B cell (primary cell): ENCODE data around the gene PGF. TPM values are rescaled to one million over a fixed set of nuclear protein-coding genes. Genes with fewer than 3 reads are reported as not detected.

Experiments used
- ATAC-seq: fragments of 200-7000 bp; cut with Tn5 transposase; one replicate; pipeline ENCODE4 v1.10.0; 2021; ENCODE audit warnings: low read depth, mild to moderate bottlenecking, moderate number of reproducible peaks, moderate library complexity
- CTCF ChIA-PET: fragments of 350-600 bp; sonication (Branson Sonifier 250); formaldehyde crosslinking; loops from one replicate; lab custom pipeline; 2021; ENCODE audit warnings: antibody characterized with exemption, inconsistent platforms; lab: Charles Lee
- POLR2A ChIA-PET: fragments of 350-600 bp; sonication (Branson Sonifier 250); formaldehyde crosslinking; loops from one replicate; lab custom pipeline; 2021; ENCODE audit warnings: antibody characterized with exemption; lab: Charles Lee
- DNase-seq: peaks from one replicate; pipeline ENCODE4 v3.0.0; 2013
- H2AFZ ChIP-seq: 2 replicates; pipeline ENCODE4 v1.6.1; 2012; ENCODE audit warnings: mild to moderate bottlenecking, low read depth, low read length; ENCODE audit not compliant: insufficient read depth, poor library complexity, severe bottlenecking
- H3K27ac ChIP-seq, 2 donors: 1 replicate in 1 of 2; 2 replicates in 1 of 2; pipeline ENCODE4 v1.5.1; 2012 to 2013; ENCODE audit warnings: low read length in 2 of 2, mild to moderate bottlenecking in 2 of 2, moderate library complexity in 1 of 2
- H3K27me3 ChIP-seq, 4 experiments: fragments of 200-600 bp in 1 of 4; sonication (generic) in 1 of 4; replicated peaks in 1 of 4; 1 replicate in 2 of 4; 2 replicates in 2 of 4; pipeline versions ENCODE4 v1.6.1 to v1.7.0; 2013 to 2016; ENCODE audit warnings: low read length in 3 of 4, mild to moderate bottlenecking in 2 of 4, mixed read lengths in 1 of 4, moderate library complexity in 1 of 4; ENCODE audit not compliant: insufficient read depth in 4 of 4, control insufficient read depth in 3 of 4; ENCODE audit errors: control extremely low read depth in 1 of 4
- H3K36me3 ChIP-seq, 2 experiments: replicated peaks in 1 of 2; 1 replicate in 1 of 2; 2 replicates in 1 of 2; pipeline versions ENCODE4 v1.6.1 to v1.7.1; 2013; ENCODE audit warnings: low read length in 1 of 2; ENCODE audit not compliant: insufficient read depth in 2 of 2, control insufficient read depth in 1 of 2; ENCODE audit errors: control extremely low read depth in 1 of 2, extremely low read depth in 1 of 2
- H3K4me1 ChIP-seq, 2 donors: fragments of 200-600 bp in 1 of 2; sonication (generic) in 1 of 2; 1 replicate in 1 of 2; 2 replicates in 1 of 2; pipeline versions ENCODE4 v1.5.1 to v1.6.1; 2013 to 2017; ENCODE audit warnings: low read length in 2 of 2; ENCODE audit not compliant: control insufficient read depth in 2 of 2, insufficient read depth in 2 of 2
- H3K4me2 ChIP-seq: replicated peaks from 2 replicates; pipeline ENCODE3; 2012; ENCODE audit warnings: mild to moderate bottlenecking, low read depth, low read length; ENCODE audit not compliant: poor library complexity, severe bottlenecking
- H3K4me3 ChIP-seq, 5 experiments: fragments of 200-600 bp in 1 of 5; sonication (generic) in 1 of 5; 1 replicate in 3 of 5; 2 replicates in 2 of 5; pipeline versions ENCODE4 v1.5.1 to v1.7.0; 2011 to 2016; ENCODE audit warnings: low read length in 4 of 5, mild to moderate bottlenecking in 4 of 5, low read depth in 2 of 5, control low read depth in 1 of 5, moderate library complexity in 1 of 5; ENCODE audit not compliant: insufficient read depth in 1 of 5; ENCODE audit errors: control extremely low read depth in 1 of 5, extremely low read depth in 1 of 5
- H3K79me2 ChIP-seq: fragments of 200-600 bp; sonication (generic); one replicate; pipeline ENCODE4 v1.6.0; 2016; ENCODE audit warnings: low read length; ENCODE audit not compliant: control insufficient read depth, insufficient read depth
- H3K9ac ChIP-seq: fragments of 200-600 bp; sonication (generic); 2 replicates; pipeline ENCODE4 v1.6.1; 2017; ENCODE audit warnings: mild to moderate bottlenecking, low read length, moderate library complexity
- H3K9me3 ChIP-seq, 3 donors: one replicate each; pipeline versions ENCODE4 v1.6.1 to v1.7.1; 2013; ENCODE audit warnings: low read length in 2 of 3; ENCODE audit not compliant: control insufficient read depth in 2 of 3, insufficient read depth in 1 of 3; ENCODE audit errors: control extremely low read depth in 1 of 3
- H4K20me1 ChIP-seq: 2 replicates; pipeline ENCODE4 v1.6.0; 2012; ENCODE audit warnings: mild to moderate bottlenecking, low read length; ENCODE audit not compliant: insufficient read depth, control insufficient read depth, poor library complexity, severe bottlenecking
- H3K27ac Mint-ChIP-seq: one replicate; pipeline ENCODE4 v1.8.0; 2021; ENCODE audit warnings: mixed read lengths
- H3K27me3 Mint-ChIP-seq: one replicate; pipeline ENCODE4 v1.8.0; 2021; ENCODE audit warnings: mixed read lengths
- H3K4me1 Mint-ChIP-seq: one replicate; pipeline ENCODE4 v1.8.0; 2021; ENCODE audit warnings: mixed read lengths
- H3K4me3 Mint-ChIP-seq: one replicate; pipeline ENCODE4 v1.8.0; 2021; ENCODE audit warnings: mixed read lengths
- H3K9me3 Mint-ChIP-seq: one replicate; pipeline ENCODE4 v1.8.0; 2022; ENCODE audit warnings: mixed read lengths; ENCODE audit not compliant: insufficient read depth
- EZH2 ChIP-seq: IDR thresholded peaks from 2 replicates; pipeline ENCODE4 v1.6.1; 2012; ENCODE audit warnings: borderline replicate concordance, low read depth, mild to moderate bottlenecking, moderate library complexity, low read length; ENCODE audit not compliant: insufficient read depth, poor library complexity, severe bottlenecking
- WGBS: methylation state at CpG from one replicate; pipeline ENCODE4 v1.1.5; 2013; ENCODE audit warnings: missing lambda C conversion rate; ENCODE audit not compliant: insufficient coverage; 5-methylcytosine and 5-hydroxymethylcytosine counted together
- intact Hi-C: fragments of 100-400 bp; cut with micrococcal nuclease; formaldehyde crosslinking; loops from one replicate; pipeline ENCODE4 v1.10.0; 2022
- polyA plus RNA-seq: library from polyadenylated mRNA; depleted of rRNA; stranded (reverse); fragments of >200 nt; gene quantifications from 2 replicates; pipeline ENCODE4 v1.2.3, GENCODE V29; 2012
- total RNA-seq, 2 donors: library from RNA; stranded (reverse); fragments of 120-200 nt in 1 of 2; gene quantifications; 1 replicate in 1 of 2; 2 replicates in 1 of 2; pipeline versions ENCODE4 v1.2.3 to v1.2.4, GENCODE V29; 2013 to 2022
- TF ChIP-seq, protein P1 (sequence below): fragments of 200-600 bp; IDR thresholded peaks from one replicate; pipeline ENCODE4 v1.8.0; 2022; ENCODE audit warnings: antibody characterized with exemption, mild to moderate bottlenecking

PGF gene
- total and polyA plus RNA-seq, 2 donors (not counting 1 experiment from before 2014, with no cell fraction given) = 0.07 to 0.47 TPM

DNA sequence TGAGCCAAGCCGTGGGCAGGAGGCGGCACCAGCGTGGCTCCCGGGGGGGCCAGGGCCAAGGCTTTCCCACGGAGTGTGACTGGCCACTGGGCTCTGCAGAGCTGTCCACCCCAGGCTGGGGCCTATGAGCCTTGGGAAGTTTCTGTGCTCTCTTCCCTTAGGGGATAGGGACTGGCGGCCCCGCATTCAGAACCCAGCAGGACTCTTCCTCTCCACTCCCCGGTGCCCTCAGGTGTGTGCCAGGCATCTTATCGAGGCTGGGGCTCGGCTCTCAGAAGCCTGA is 29.6 kb upstream of the PGF start:
- Histone ChIP-seq H3K4me2 (no peak overlapping the region), H2AFZ (no peak overlapping the region), H3K27ac (no peak overlapping the region), H3K9ac (no peak overlapping the region), H3K36me3 (no peaks in the 10 kb centered on the region), H4K20me1 (no peaks in the 10 kb centered on the region), H3K27me3 (no peaks in the 10 kb centered on the region), H3K9me3 (no peaks in the 10 kb centered on the region), H3K4me1 (no peaks in the 10 kb centered on the region), H3K79me2 (no peaks in the 10 kb centered on the region), H3K4me3 (no peak overlapping the region)
- ChIA-PET POLR2A (no interaction called here), CTCF (no interaction called here)
- H3K9me3 Mint-ChIP-seq = no peaks in the 10 kb centered on the region
- WGBS = 73% methylated on average over 10 of the region's 10 CpGs
- no peak overlapping the region for H3K27ac Mint-ChIP-seq
- TF ChIP-seq, protein P1, sequence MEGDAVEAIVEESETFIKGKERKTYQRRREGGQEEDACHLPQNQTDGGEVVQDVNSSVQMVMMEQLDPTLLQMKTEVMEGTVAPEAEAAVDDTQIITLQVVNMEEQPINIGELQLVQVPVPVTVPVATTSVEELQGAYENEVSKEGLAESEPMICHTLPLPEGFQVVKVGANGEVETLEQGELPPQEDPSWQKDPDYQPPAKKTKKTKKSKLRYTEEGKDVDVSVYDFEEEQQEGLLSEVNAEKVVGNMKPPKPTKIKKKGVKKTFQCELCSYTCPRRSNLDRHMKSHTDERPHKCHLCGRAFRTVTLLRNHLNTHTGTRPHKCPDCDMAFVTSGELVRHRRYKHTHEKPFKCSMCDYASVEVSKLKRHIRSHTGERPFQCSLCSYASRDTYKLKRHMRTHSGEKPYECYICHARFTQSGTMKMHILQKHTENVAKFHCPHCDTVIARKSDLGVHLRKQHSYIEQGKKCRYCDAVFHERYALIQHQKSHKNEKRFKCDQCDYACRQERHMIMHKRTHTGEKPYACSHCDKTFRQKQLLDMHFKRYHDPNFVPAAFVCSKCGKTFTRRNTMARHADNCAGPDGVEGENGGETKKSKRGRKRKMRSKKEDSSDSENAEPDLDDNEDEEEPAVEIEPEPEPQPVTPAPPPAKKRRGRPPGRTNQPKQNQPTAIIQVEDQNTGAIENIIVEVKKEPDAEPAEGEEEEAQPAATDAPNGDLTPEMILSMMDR = no peak
- no peak for TF ChIP-seq EZH2
- DNase-seq (no peak), ATAC-seq (no peak)
- no peaks in the 10 kb centered on the region for H3K27me3 Mint-ChIP-seq
- H3K4me3 Mint-ChIP-seq = no peak overlapping the region
- intact Hi-C loops = no loop called here
- no peaks in the 10 kb centered on the region for H3K4me1 Mint-ChIP-seq

DNA sequence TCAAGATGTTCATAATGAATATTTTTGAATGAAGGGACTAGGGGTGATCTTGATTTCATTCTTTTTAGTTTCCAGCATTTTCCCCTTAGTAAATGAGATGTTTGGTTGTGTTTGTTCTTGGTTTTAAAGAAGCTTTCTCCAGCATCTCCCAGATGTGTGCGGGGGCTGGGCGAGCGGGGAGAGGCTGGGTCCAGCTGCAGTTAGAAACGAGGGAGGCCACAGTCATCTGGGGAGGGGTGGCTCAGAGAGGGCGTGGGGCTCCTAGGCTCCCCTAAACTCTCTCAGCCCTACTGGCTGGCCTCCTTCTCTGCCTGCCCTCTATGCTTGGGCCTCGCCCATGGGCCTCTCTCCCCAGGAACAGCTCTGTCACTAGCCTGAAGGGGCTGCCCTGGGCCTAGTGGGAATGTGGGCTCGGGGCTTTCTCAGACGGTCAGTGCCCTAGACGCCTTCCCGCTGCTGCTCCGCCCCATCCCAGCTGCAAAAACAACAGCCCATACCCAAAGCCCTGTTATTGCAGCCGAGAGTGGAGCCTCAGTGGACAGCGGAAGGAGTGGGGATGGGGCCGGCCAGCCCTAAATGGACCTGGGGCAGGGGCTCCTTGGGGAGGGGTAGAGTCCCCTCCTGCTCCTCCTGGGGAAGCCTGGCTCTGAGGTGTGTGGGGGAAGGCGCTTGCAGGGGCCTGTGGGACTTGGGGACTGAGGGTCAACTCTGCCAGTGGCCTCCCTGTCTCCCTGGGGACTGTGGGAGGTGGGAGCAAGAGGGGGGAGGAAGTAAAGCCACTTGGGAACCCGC is 29.0 kb upstream of the PGF start:
- no peaks in the 10 kb centered on the region for H3K4me1 Mint-ChIP-seq
- POLR2A ChIA-PET = no interaction called here

More for the DNA sequence above, 29.0 kb upstream of the PGF start:
- intact Hi-C loops = no loop called here
- Histone ChIP-seq H3K9ac (no peak overlapping the region), H3K9me3 (no peaks in the 10 kb centered on the region), H3K27me3 (no peaks in the 10 kb centered on the region), H4K20me1 (no peaks in the 10 kb centered on the region), H2AFZ (no peak overlapping the region), H3K36me3 (no peaks in the 10 kb centered on the region), H3K4me1 (no peaks in the 10 kb centered on the region), H3K79me2 (no peaks in the 10 kb centered on the region), H3K27ac (no peak overlapping the region), H3K4me2 (no peak overlapping the region), H3K4me3 (no peak overlapping the region)
- H3K9me3 Mint-ChIP-seq = no peaks in the 10 kb centered on the region
- no peak overlapping the region for H3K4me3 Mint-ChIP-seq
- CTCF ChIA-PET = interaction anchor here (0.7 kb wide), 1 partner anchor 35 kb away, joined by 3 read pairs; no protein-coding TSS in a partner anchor
- no peak for ATAC-seq
- H3K27ac Mint-ChIP-seq = no peak overlapping the region
- H3K27me3 Mint-ChIP-seq = no peaks in the 10 kb centered on the region
- no peak for DNase-seq
- WGBS = 86% methylated on average over 8 of the region's 16 CpGs
- no peak for TF ChIP-seq EZH2
- TF ChIP-seq, protein P1 = no peak
